H1 (cell line): ENCODE measurements around the gene SLC26A4. TPM values are rescaled to one million over a fixed set of nuclear protein-coding genes. Genes with fewer than 3 reads are reported as not detected.

Experiments used
- CTCF ChIA-PET: fragments of 300-600 bp; sonication (Branson Sonifier 250); formaldehyde crosslinking; loops from one replicate; lab custom pipeline; 2021; ENCODE audit not compliant: partially characterized antibody; lab: Charles Lee
- POLR2A ChIA-PET: fragments of 300-600 bp; sonication (Branson Sonifier 250); formaldehyde crosslinking; loops from one replicate; lab custom pipeline; 2021; ENCODE audit warnings: inconsistent platforms; ENCODE audit not compliant: partially characterized antibody; lab: Charles Lee
- DNase-seq, 2 experiments: peaks; one replicate each; pipeline versions ENCODE4 v3.0.0 to v3.0.0-alpha.2; 2010 to 2022; ENCODE audit warnings: low spot score in 2 of 2, low read depth in 1 of 2, mixed read lengths in 1 of 2
- FAIRE-seq: peaks from 2 replicates; lab custom pipeline; 2011; peaks lifted over from hg19 to GRCh38; lab: Jason Lieb, UNC
- H2AFZ ChIP-seq: 2 replicates; pipeline ENCODE4 v1.8.1; 2012; ENCODE audit warnings: low read length, inconsistent platforms
- H2AK5ac ChIP-seq: 2 replicates; pipeline ENCODE4 v1.6.1; 2013; ENCODE audit warnings: low read depth, low read length
- H2BK120ac ChIP-seq: replicated peaks from 2 replicates; pipeline ENCODE3; 2013; ENCODE audit warnings: low read depth, low read length, inconsistent platforms
- H2BK12ac ChIP-seq: 2 replicates; pipeline ENCODE4 v1.6.1; 2013; ENCODE audit warnings: low read depth, low read length
- H2BK15ac ChIP-seq: 2 replicates; pipeline ENCODE4 v1.6.1; 2013; ENCODE audit warnings: low read length
- H2BK20ac ChIP-seq: 2 replicates; pipeline ENCODE4 v1.6.1; 2013; ENCODE audit warnings: low read length
- H2BK5ac ChIP-seq: 2 replicates; pipeline ENCODE4 v1.6.1; 2013; ENCODE audit warnings: low read depth, low read length
- H3K14ac ChIP-seq: 2 replicates; pipeline ENCODE4 v1.6.1; 2013; ENCODE audit warnings: inconsistent platforms; ENCODE audit not compliant: insufficient read length
- H3K18ac ChIP-seq: 2 replicates; pipeline ENCODE4 v1.6.1; 2013; ENCODE audit warnings: low read length; ENCODE audit errors: extremely low read depth
- H3K23ac ChIP-seq: 2 replicates; pipeline ENCODE4 v1.6.1; 2013; ENCODE audit warnings: inconsistent platforms; ENCODE audit not compliant: insufficient read length
- H3K23me2 ChIP-seq: 2 replicates; pipeline ENCODE4 v1.6.1; 2013; ENCODE audit warnings: low read depth, low read length
- H3K27ac ChIP-seq: 2 replicates; pipeline ENCODE4 v1.6.1; 2011; ENCODE audit warnings: low read depth, low read length, inconsistent platforms
- H3K27me3 ChIP-seq, 4 experiments: replicated peaks in 1 of 4; 1 replicate in 1 of 4; 2 replicates in 3 of 4; pipeline versions ENCODE4 v1.6.1 to v1.8.1; 2011 to 2013; ENCODE audit warnings: low read length in 3 of 4, mild to moderate bottlenecking in 3 of 4, inconsistent platforms in 2 of 4, mixed read lengths in 2 of 4, moderate library complexity in 1 of 4; ENCODE audit not compliant: control insufficient read depth in 3 of 4, insufficient read depth in 3 of 4; ENCODE audit errors: extremely low read depth in 1 of 4
- H3K36me3 ChIP-seq, 4 experiments: 2 replicates each; pipeline versions ENCODE4 v1.6.1 to v1.8.1; 2011 to 2013; ENCODE audit warnings: mild to moderate bottlenecking in 4 of 4, low read length in 3 of 4, moderate library complexity in 2 of 4, control low read depth in 1 of 4, inconsistent platforms in 1 of 4; ENCODE audit not compliant: insufficient read depth in 4 of 4, control insufficient read depth in 2 of 4
- H3K4ac ChIP-seq: replicated peaks from 2 replicates; pipeline ENCODE3; 2013; ENCODE audit warnings: low read length, low read depth, mixed read lengths, inconsistent platforms; ENCODE audit not compliant: insufficient read length
- H3K4me1 ChIP-seq, 4 experiments: replicated peaks in 1 of 4; 1 replicate in 1 of 4; 2 replicates in 3 of 4; pipeline versions ENCODE4 v1.6.1 to v1.8.1; 2011 to 2013; ENCODE audit warnings: low read length in 3 of 4, inconsistent platforms in 2 of 4, mixed read lengths in 1 of 4; ENCODE audit not compliant: insufficient read depth in 4 of 4, control insufficient read depth in 3 of 4
- H3K4me2 ChIP-seq, 2 experiments: 2 replicates each; pipeline versions ENCODE4 v1.6.1 to v1.8.1; 2011 to 2013; ENCODE audit warnings: low read depth in 2 of 2, low read length in 2 of 2, control low read depth in 1 of 2, inconsistent platforms in 1 of 2, mild to moderate bottlenecking in 1 of 2; ENCODE audit not compliant: insufficient read depth in 1 of 2
- H3K4me3 ChIP-seq, 4 experiments: fragments of 200-600, 300-600 bp in 1 of 4; sonication (generic), shearing (Covaris generic), sonication (Bioruptor Twin) in 1 of 4; 2 replicates each; pipeline versions ENCODE4 v1.5.1 to v1.8.1; 2011 to 2016; ENCODE audit warnings: low read length in 4 of 4, low read depth in 3 of 4, control low read depth in 2 of 4, inconsistent platforms in 2 of 4, mild to moderate bottlenecking in 2 of 4, mixed read lengths in 1 of 4, moderate library complexity in 1 of 4; ENCODE audit not compliant: insufficient read depth in 2 of 4; ENCODE audit errors: extremely low read depth in 1 of 4
- H3K56ac ChIP-seq: replicated peaks from 2 replicates; pipeline ENCODE3; 2013; ENCODE audit warnings: low read depth, mild to moderate bottlenecking, mixed read lengths, low read length, inconsistent platforms; ENCODE audit not compliant: insufficient read length
- H3K79me1 ChIP-seq: 2 replicates; pipeline ENCODE4 v1.6.1; 2013; ENCODE audit warnings: low read depth, low read length, control low read depth
- H3K79me2 ChIP-seq, 2 experiments: 2 replicates each; pipeline versions ENCODE4 v1.6.1 to v1.8.1; 2012 to 2013; ENCODE audit warnings: low read length in 2 of 2, mild to moderate bottlenecking in 2 of 2, inconsistent platforms in 1 of 2; ENCODE audit not compliant: insufficient read depth in 2 of 2, control insufficient read depth in 1 of 2
- H3K9ac ChIP-seq, 4 experiments: replicated peaks in 1 of 4; 1 replicate in 1 of 4; 2 replicates in 3 of 4; pipeline versions ENCODE4 v1.6.1 to v1.8.1; 2011 to 2013; ENCODE audit warnings: low read depth in 3 of 4, low read length in 3 of 4, control low read depth in 2 of 4, mild to moderate bottlenecking in 2 of 4, moderate library complexity in 2 of 4, inconsistent platforms in 1 of 4; ENCODE audit errors: extremely low read depth in 1 of 4
- H3K9me3 ChIP-seq, 2 experiments: 2 replicates each; pipeline versions ENCODE4 v1.6.1 to v1.8.1; 2012 to 2013; ENCODE audit warnings: mild to moderate bottlenecking in 2 of 2, moderate library complexity in 2 of 2, control low read depth in 1 of 2, inconsistent platforms in 1 of 2, low read depth in 1 of 2, low read length in 1 of 2, mixed read lengths in 1 of 2; ENCODE audit not compliant: insufficient read depth in 2 of 2
- H4K20me1 ChIP-seq, 2 experiments: replicated peaks in 1 of 2; 2 replicates each; pipeline versions ENCODE3 to v1.8.1; 2011 to 2013; ENCODE audit warnings: inconsistent platforms in 2 of 2, low read length in 2 of 2, mild to moderate bottlenecking in 1 of 2; ENCODE audit not compliant: insufficient read depth in 2 of 2, control insufficient read depth in 1 of 2
- H4K5ac ChIP-seq: 2 replicates; pipeline ENCODE4 v1.6.1; 2013; ENCODE audit warnings: low read length, low read depth, mixed read lengths, inconsistent platforms; ENCODE audit not compliant: insufficient read length
- H4K8ac ChIP-seq: 2 replicates; pipeline ENCODE4 v1.8.0; 2013; ENCODE audit warnings: mild to moderate bottlenecking, moderate library complexity, low read length, inconsistent platforms; ENCODE audit not compliant: insufficient read depth; ENCODE audit errors: extremely low read depth
- H4K91ac ChIP-seq: replicated peaks from 2 replicates; pipeline ENCODE3; 2013; ENCODE audit warnings: low read length, mixed read lengths, inconsistent platforms; ENCODE audit not compliant: insufficient read length
- ATF3 ChIP-seq: IDR thresholded peaks from 2 replicates; pipeline ENCODE4 v1.6.1; 2011; ENCODE audit warnings: low read depth, mild to moderate bottlenecking, low read length; ENCODE audit not compliant: insufficient read depth
- CTCF ChIP-seq, 3 experiments: IDR thresholded peaks; 1 replicate in 2 of 3; 2 replicates in 1 of 3; pipeline versions ENCODE4 v1.5.1 to v1.6.1; 2011; ENCODE audit warnings: low read length in 3 of 3, mild to moderate bottlenecking in 3 of 3, inconsistent platforms in 2 of 3, low read depth in 1 of 3, moderate library complexity in 1 of 3; ENCODE audit not compliant: insufficient read depth in 1 of 3; ENCODE audit errors: control extremely low read depth in 1 of 3
- GABPA ChIP-seq: IDR thresholded peaks from 2 replicates; pipeline ENCODE4 v1.6.1; 2011; ENCODE audit warnings: mild to moderate bottlenecking, low read length, moderate library complexity, borderline replicate concordance; ENCODE audit not compliant: insufficient read depth
- JUN ChIP-seq: IDR thresholded peaks from 2 replicates; pipeline ENCODE4 v1.6.1; 2011; ENCODE audit warnings: low read depth, mild to moderate bottlenecking, improper control_type of control experiment, low read length
- KDM1A ChIP-seq: fragments of 200-600, 300-600 bp; sonication (generic); IDR thresholded peaks from 2 replicates; pipeline ENCODE4 v1.7.1; 2016; ENCODE audit warnings: mild to moderate bottlenecking, low read length, borderline replicate concordance
- NANOG ChIP-seq: IDR thresholded peaks from 2 replicates; pipeline ENCODE4 v1.6.1; 2011; ENCODE audit warnings: low read length, low read depth, mild to moderate bottlenecking, inconsistent platforms; ENCODE audit not compliant: insufficient read depth, poor library complexity, severe bottlenecking
- POU5F1 ChIP-seq: IDR thresholded peaks from 2 replicates; pipeline ENCODE4 v1.6.1; 2011; ENCODE audit warnings: low read depth, mild to moderate bottlenecking, low read length, moderate library complexity
- RFX5 ChIP-seq: IDR thresholded peaks from 2 replicates; pipeline ENCODE4 v1.6.1; 2011; ENCODE audit warnings: low read depth, low read length, improper control_type of control experiment, borderline replicate concordance
- SAP30 ChIP-seq: fragments of 300-600 bp; sonication (generic); IDR thresholded peaks from 2 replicates; pipeline ENCODE4 v1.7.1; 2012; ENCODE audit warnings: low read length, moderate library complexity, mild to moderate bottlenecking, inconsistent platforms; ENCODE audit not compliant: insufficient read depth, insufficient replicate concordance
- SUZ12 ChIP-seq: fragments of 200-600 bp; sonication (generic); IDR thresholded peaks from 2 replicates; pipeline ENCODE4 v1.6.1; 2012; ENCODE audit warnings: mild to moderate bottlenecking, inconsistent platforms, low read length, moderate library complexity, mixed read lengths
- ZNF274 ChIP-seq: IDR thresholded peaks from 2 replicates; pipeline ENCODE4 v1.7.0; 2012; ENCODE audit warnings: low read length, borderline replicate concordance; ENCODE audit errors: extremely low read depth
- WGBS, 2 experiments: shearing (Covaris generic) in 1 of 2; methylation state at CpG; one replicate each; pipeline versions ENCODE4 v1.1.6 to v1.1.7; 2013 to 2015; ENCODE audit warnings: low lambda C conversion rate in 2 of 2, mixed read lengths in 2 of 2, inconsistent platforms in 1 of 2, low coverage in 1 of 2, missing lambda C conversion rate in 1 of 2; ENCODE audit not compliant: insufficient replicate concordance in 2 of 2, insufficient coverage in 1 of 2, insufficient read length in 1 of 2; ENCODE audit errors: extremely low coverage in 1 of 2, missing lambda C conversion rate in 1 of 2; 5-methylcytosine and 5-hydroxymethylcytosine counted together
- polyA plus RNA-seq, 7 experiments: library from polyadenylated mRNA; depleted of rRNA in 3 of 7; stranded (reverse) in 5 of 7; unstranded in 2 of 7; fragments of >200 nt in 5 of 7; fragments of 200-250 nt in 2 of 7; gene quantifications; 1 replicate in 5 of 7; 2 replicates in 1 of 7; 4 replicates in 1 of 7; pipeline versions ENCODE4 v1.2.1 to v1.2.3, GENCODE V29; 2011 to 2013; ENCODE audit warnings: missing spikeins in 2 of 7, mixed read lengths in 2 of 7
- total RNA-seq: library from RNA; stranded (reverse); fragmentation: NEBNext Ultra II Directional; extraction: Animal tissue kit (Norgen Biotek cat#: 25700); gene quantifications from 2 replicates; pipeline ENCODE4 v1.2.1, GENCODE V29; 2021

The SLC26A4 gene
- total and polyA plus RNA-seq, 2 of the 8 experiments (the other 6 are each of a cell fraction or from before 2014, with no cell fraction given): 0.11 to 0.35 TPM

DNA sequence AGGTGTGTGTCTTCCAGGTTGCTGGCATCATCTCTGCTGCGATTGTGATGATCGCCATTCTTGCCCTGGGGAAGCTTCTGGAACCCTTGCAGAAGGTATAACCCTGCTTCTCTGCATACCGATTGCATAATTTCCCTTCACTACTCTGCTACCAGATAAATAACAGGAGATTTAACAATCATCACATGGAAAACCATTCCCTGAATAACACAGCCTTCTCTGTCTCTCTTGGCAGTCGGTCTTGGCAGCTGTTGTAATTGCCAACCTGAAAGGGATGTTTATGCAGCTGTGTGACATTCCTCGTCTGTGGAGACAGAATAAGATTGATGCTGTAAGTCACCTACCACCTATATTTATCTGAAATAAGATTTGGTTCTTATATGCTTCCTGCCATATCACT is 33.8 kb downstream of the SLC26A4 start:
- no peak overlapping the region for H4K5ac ChIP-seq
- no peak for DNase-seq
- no peak overlapping the region for H2BK20ac ChIP-seq
- H3K27ac ChIP-seq: no peak overlapping the region
- H3K4ac ChIP-seq: no peak overlapping the region
- no peak overlapping the region for H4K8ac ChIP-seq
- H2BK5ac ChIP-seq: no peak overlapping the region
- H3K79me2 ChIP-seq: no peaks in the 10 kb centered on the region
- no peak overlapping the region for H3K14ac ChIP-seq
- H3K79me1 ChIP-seq: no peaks in the 10 kb centered on the region
- H3K18ac ChIP-seq: no peak overlapping the region
- FAIRE-seq: no peak
- no peak overlapping the region for H3K9ac ChIP-seq
- no peak overlapping the region for H2AK5ac ChIP-seq
- no peaks in the 10 kb centered on the region; the same call in 1 of the 2 replicates for H3K23me2 ChIP-seq
- ChIA-PET CTCF (no interaction called here), POLR2A (no interaction called here)
- H4K20me1 ChIP-seq: no peaks in the 10 kb centered on the region
- H3K27me3 ChIP-seq: no peaks in the 10 kb centered on the region
- 80% methylated on average over 5 of the region's 5 CpGs; no CpG with 5 or more reads in 1 of the 2 experiments for WGBS, 2 experiments
- no peak overlapping the region for H2AFZ ChIP-seq
- H3K4me2 ChIP-seq: no peak overlapping the region
- H3K56ac ChIP-seq: no peak overlapping the region
- H4K91ac ChIP-seq: no peak overlapping the region
- no peak overlapping the region for H3K23ac ChIP-seq
- H3K4me1 ChIP-seq: peaks cover 0 to 3% (median 2%) of the 10 kb centered on the region in 4 experiments; a peak in 3 of 7 replicates
- H3K36me3 ChIP-seq: no peaks in the 10 kb centered on the region
- no peaks in the 10 kb centered on the region for H3K9me3 ChIP-seq
- no peak overlapping the region for H2BK120ac ChIP-seq
- no peak overlapping the region for H3K4me3 ChIP-seq
- H2BK15ac ChIP-seq: no peak overlapping the region
- H2BK12ac ChIP-seq: no peak overlapping the region
- TF ChIP-seq NANOG (no peak), SUZ12 (no peak), RFX5 (no peak), ATF3 (no peak), JUN (no peak), GABPA (no peak), POU5F1 (no peak), CTCF (IDR thresholded peaks at IDR 0.05; ENCODE audit: control extremely low read depth in 1 of 3, insufficient read depth in 1 of 3, low read depth in 1 of 3, low read length in 3 of 3) (no peak), KDM1A (no peak), SAP30 (no peak), ZNF274 (no peak)
